Suprapubic skin (tissue), 4 donors: ENCODE measurements around the gene TMTC1.

Experiments used
- EP300 ChIP-seq: sonication (generic); formaldehyde crosslinking; IDR thresholded peaks from one replicate; pipeline ENCODE4 v1.6.1; 2017; ENCODE audit warnings: antibody characterized with exemption
- POLR2A ChIP-seq, 2 donors: fragments of 450-650 bp; IDR thresholded peaks; one replicate each; pipeline ENCODE4 v1.6.1; 2017; ENCODE audit warnings: antibody characterized with exemption in 2 of 2, mild to moderate bottlenecking in 2 of 2, moderate library complexity in 2 of 2
- POLR2AphosphoS5 ChIP-seq, 3 donors: sonication (generic); formaldehyde crosslinking; IDR thresholded peaks; one replicate each; pipeline ENCODE4 v1.6.1; 2017; ENCODE audit warnings: antibody characterized with exemption in 3 of 3
- TF ChIP-seq, protein P1 (sequence below), 2 donors: fragments of 200-600 bp in 1 of 2; fragments of 450-650 bp in 1 of 2; sonication (generic) in 1 of 2; IDR thresholded peaks; one replicate each; pipeline ENCODE4 v1.5.1; 2016 to 2019; ENCODE audit warnings: antibody characterized with exemption in 2 of 2, mild to moderate bottlenecking in 1 of 2, moderate library complexity in 1 of 2

DNA sequence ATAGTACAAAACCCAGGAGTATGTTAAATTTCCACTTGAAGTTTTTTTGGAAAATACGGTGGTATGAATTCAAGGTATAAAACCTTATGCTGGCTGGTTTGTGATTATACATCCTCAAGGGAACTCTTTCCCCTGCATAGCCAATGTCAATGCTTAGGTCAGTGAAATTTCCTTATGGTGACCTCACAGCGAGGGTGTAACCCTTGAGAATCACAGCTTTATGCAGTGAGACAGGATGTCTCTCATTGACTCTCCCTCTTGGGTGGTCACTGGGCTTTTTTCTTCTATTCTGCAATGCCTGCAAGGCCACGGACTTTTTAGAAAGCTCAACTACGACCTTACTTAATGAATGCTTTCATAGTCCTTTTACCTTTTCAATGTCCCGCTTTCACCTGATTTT, 64.4 kb downstream of the TMTC1 start:
- TF ChIP-seq, protein P1, sequence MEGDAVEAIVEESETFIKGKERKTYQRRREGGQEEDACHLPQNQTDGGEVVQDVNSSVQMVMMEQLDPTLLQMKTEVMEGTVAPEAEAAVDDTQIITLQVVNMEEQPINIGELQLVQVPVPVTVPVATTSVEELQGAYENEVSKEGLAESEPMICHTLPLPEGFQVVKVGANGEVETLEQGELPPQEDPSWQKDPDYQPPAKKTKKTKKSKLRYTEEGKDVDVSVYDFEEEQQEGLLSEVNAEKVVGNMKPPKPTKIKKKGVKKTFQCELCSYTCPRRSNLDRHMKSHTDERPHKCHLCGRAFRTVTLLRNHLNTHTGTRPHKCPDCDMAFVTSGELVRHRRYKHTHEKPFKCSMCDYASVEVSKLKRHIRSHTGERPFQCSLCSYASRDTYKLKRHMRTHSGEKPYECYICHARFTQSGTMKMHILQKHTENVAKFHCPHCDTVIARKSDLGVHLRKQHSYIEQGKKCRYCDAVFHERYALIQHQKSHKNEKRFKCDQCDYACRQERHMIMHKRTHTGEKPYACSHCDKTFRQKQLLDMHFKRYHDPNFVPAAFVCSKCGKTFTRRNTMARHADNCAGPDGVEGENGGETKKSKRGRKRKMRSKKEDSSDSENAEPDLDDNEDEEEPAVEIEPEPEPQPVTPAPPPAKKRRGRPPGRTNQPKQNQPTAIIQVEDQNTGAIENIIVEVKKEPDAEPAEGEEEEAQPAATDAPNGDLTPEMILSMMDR (IDR thresholded peaks at IDR 0.05) = no peak
- TF ChIP-seq EP300 (no peak), POLR2AphosphoS5 (IDR thresholded peaks at IDR 0.05) (no peak), POLR2A (IDR thresholded peaks at IDR 0.05) (no peak)
